Measurements from ENCODE around the gene CCDC192. TPM values are rescaled to one million over a fixed set of nuclear protein-coding genes. Genes with fewer than 3 reads are reported as not detected.

The CCDC192 gene
- total and polyA plus RNA-seq, 10 of the 15 experiments (the other 5 are each of a cell fraction or from before 2014, with no cell fraction given) = 0.20 to 0.79 (median 0.32) TPM; not detected in 4

- no peak for TF ChIP-seq PRDM15 (CRISPR knock-in tag; IDR thresholded peaks at IDR 0.05)
These were observed 222.7 kb downstream of the CCDC192 start (continued) for GRCh38 chr5:127925916-127926315.

GRCh38 chr5:127926974-127927373 is 223.8 kb downstream of the CCDC192 start:
- Histone ChIP-seq H3K9ac (ENCODE audit: control insufficient read depth, insufficient read depth, low read length) (no peak overlapping the region), H3K4me1 (ENCODE audit: control insufficient read depth, insufficient read depth, low read length) (no peaks in the 10 kb centered on the region; the same call in 1 of the 2 replicates), H2AFZ (ENCODE audit: control insufficient read depth, low read depth, low read length) (no peak overlapping the region), H3K79me2 (ENCODE audit: control insufficient read depth, insufficient read depth, low read length) (no peaks in the 10 kb centered on the region), H4K20me1 (ENCODE audit: control insufficient read depth, insufficient read depth) (no peaks in the 10 kb centered on the region), H3K4me3 (no peak overlapping the region), H3K9me3 (replicated peaks; ENCODE audit: control insufficient read depth, insufficient read depth, low read length) (no peaks in the 10 kb centered on the region), H3K4me2 (ENCODE audit: control insufficient read depth, insufficient read depth) (no peak overlapping the region), H3K27ac (ENCODE audit: control insufficient read depth, insufficient read depth) (no peak overlapping the region), H3K36me3 (ENCODE audit: control insufficient read depth in 2 of 2, insufficient read depth in 2 of 2, low read length in 1 of 2) (no peaks in the 10 kb centered on the region), H3K27me3 (replicated peaks in 1 of 2; ENCODE audit: control insufficient read depth in 2 of 2, insufficient read depth in 2 of 2, low read length in 1 of 2) (no peaks in the 10 kb centered on the region)
- ChIA-PET SMC1A (ENCODE audit: uncharacterized antibody, unreplicated experiment) (interaction anchor here (0.6 to 2.3 kb wide), 6 partner anchors 9 to 141 kb away, joined by 3 to 6 read pairs (median 3); no protein-coding TSS in a partner anchor), CTCF (interaction anchor here (0.7 to 1.8 kb wide), 5 partner anchors 17 to 79 kb away, joined by 3 to 7 read pairs (median 3); no protein-coding TSS in a partner anchor), POLR2A (no interaction called here), RAD21 (ENCODE audit: unreplicated experiment) (interaction anchor here (1.2 kb wide), 1 partner anchor 150 kb away, joined by 3 read pairs; no protein-coding TSS in a partner anchor)
- TF ChIP-seq ZNF687 (IDR thresholded peaks at IDR 0.05) (0 out of 2 replicates have a peak, but pooled peaks have one; percentile 32), YBX1 (IDR thresholded peaks at IDR 0.05) (no peak)
- BruUV-seq (replicated peaks) = no TSS peak
- in situ Hi-C loops (cut with MboI) (no loop called here), intact Hi-C loops (cut with micrococcal nuclease; ENCODE audit: unreplicated experiment) (no loop called here)
- ATAC-seq (peak; percentile 56), DNase-seq (ENCODE audit: low read depth, low spot score) (no peak), FAIRE-seq (peak; percentile 18)
- WGBS (ENCODE audit: insufficient coverage, insufficient replicate concordance, low lambda C conversion rate, missing lambda C conversion rate) = 87% methylated on average over 3 of the region's 3 CpGs

All from GM12878 (cell line).